Measurements from ENCODE around the gene ZSCAN9. TPM values are rescaled to one million over a fixed set of nuclear protein-coding genes. Genes with fewer than 3 reads are reported as not detected.

ZSCAN9 gene
- total and polyA plus RNA-seq, 9 of the 15 experiments (the other 6 are each of a cell fraction or from before 2014, with no cell fraction given): 18.8 to 48.9 (median 28.7) TPM

GRCh38 chr6:28212510-28213212 is 12.4 kb upstream of the ZSCAN9 start (continued):
- peak; percentile 15; the same call in 1 of the 2 replicates for TF ChIP-seq KDM2B (CRISPR knock-in tag; IDR thresholded peaks at IDR 0.05)
- no peak for TF ChIP-seq HOXB6 (CRISPR knock-in tag; IDR thresholded peaks at IDR 0.05; ENCODE audit: borderline replicate concordance)
- no peak for TF ChIP-seq CCAR2 (IDR thresholded peaks at IDR 0.05; ENCODE audit: low read depth, low read length)
- TF ChIP-seq FIP1L1 (IDR thresholded peaks at IDR 0.05; ENCODE audit: low read depth, low read length, poor library complexity, severe bottlenecking): no peak
- TF ChIP-seq ZFX (CRISPR knock-in tag; IDR thresholded peaks at IDR 0.05): 0 out of 2 replicates have a peak, but pooled peaks have one; percentile 42
- no peak for TF ChIP-seq TEAD2 (tag; IDR thresholded peaks at IDR 0.05)
- TF ChIP-seq MTA1 (IDR thresholded peaks at IDR 0.05; ENCODE audit: borderline replicate concordance): peak; percentile 91; the same call in 1 of the 2 replicates
- TF ChIP-seq HMGN3 (IDR thresholded peaks at IDR 0.05; ENCODE audit: borderline replicate concordance, extremely low read depth, insufficient read length, low read depth, low read length): no peak
- TF ChIP-seq ZNF311 (CRISPR knock-in tag; IDR thresholded peaks at IDR 0.05): no peak
- TF ChIP-seq MBD2 (IDR thresholded peaks at IDR 0.05; ENCODE audit: borderline replicate concordance, low read depth): no peak
- TF ChIP-seq E4F1 (CRISPR knock-in tag; IDR thresholded peaks at IDR 0.05; ENCODE audit: borderline replicate concordance): no peak
- TF ChIP-seq HDAC2 (IDR thresholded peaks at IDR 0.05): peak; percentile 50; the same call in 1 of the 2 replicates
- TF ChIP-seq FOXO4 (CRISPR knock-in tag; IDR thresholded peaks at IDR 0.05): no peak
- no peak for TF ChIP-seq TAF7 (tag; IDR thresholded peaks at IDR 0.05)
- TF ChIP-seq CSDE1 (IDR thresholded peaks at IDR 0.05): peak in 1 of 2 experiments; percentile 89; a peak in 2 of 4 replicates
- TF ChIP-seq ZC3H4 (CRISPR knock-in tag; IDR thresholded peaks at IDR 0.05; ENCODE audit: borderline replicate concordance): no peak
- TF ChIP-seq, protein P1, sequence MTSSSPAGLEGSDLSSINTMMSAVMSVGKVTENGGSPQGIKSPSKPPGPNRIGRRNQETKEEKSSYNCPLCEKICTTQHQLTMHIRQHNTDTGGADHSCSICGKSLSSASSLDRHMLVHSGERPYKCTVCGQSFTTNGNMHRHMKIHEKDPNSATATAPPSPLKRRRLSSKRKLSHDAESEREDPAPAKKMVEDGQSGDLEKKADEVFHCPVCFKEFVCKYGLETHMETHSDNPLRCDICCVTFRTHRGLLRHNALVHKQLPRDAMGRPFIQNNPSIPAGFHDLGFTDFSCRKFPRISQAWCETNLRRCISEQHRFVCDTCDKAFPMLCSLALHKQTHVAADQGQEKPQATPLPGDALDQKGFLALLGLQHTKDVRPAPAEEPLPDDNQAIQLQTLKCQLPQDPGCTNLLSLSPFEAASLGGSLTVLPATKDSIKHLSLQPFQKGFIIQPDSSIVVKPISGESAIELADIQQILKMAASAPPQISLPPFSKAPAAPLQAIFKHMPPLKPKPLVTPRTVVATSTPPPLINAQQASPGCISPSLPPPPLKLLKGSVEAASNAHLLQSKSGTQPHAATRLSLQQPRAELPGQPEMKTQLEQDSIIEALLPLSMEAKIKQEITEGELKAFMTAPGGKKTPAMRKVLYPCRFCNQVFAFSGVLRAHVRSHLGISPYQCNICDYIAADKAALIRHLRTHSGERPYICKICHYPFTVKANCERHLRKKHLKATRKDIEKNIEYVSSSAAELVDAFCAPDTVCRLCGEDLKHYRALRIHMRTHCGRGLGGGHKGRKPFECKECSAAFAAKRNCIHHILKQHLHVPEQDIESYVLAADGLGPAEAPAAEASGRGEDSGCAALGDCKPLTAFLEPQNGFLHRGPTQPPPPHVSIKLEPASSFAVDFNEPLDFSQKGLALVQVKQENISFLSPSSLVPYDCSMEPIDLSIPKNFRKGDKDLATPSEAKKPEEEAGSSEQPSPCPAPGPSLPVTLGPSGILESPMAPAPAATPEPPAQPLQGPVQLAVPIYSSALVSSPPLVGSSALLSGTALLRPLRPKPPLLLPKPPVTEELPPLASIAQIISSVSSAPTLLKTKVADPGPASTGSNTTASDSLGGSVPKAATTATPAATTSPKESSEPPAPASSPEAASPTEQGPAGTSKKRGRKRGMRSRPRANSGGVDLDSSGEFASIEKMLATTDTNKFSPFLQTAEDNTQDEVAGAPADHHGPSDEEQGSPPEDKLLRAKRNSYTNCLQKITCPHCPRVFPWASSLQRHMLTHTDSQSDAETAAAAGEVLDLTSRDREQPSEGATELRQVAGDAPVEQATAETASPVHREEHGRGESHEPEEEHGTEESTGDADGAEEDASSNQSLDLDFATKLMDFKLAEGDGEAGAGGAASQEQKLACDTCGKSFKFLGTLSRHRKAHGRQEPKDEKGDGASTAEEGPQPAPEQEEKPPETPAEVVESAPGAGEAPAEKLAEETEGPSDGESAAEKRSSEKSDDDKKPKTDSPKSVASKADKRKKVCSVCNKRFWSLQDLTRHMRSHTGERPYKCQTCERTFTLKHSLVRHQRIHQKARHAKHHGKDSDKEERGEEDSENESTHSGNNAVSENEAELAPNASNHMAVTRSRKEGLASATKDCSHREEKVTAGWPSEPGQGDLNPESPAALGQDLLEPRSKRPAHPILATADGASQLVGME (CRISPR knock-in tag; IDR thresholded peaks at IDR 0.05): 0 out of 2 replicates have a peak, but pooled peaks have one; percentile 45
- TF ChIP-seq ZBTB17 (CRISPR knock-in tag; IDR thresholded peaks at IDR 0.05): peak; percentile 93

Data from K562 (cell line).